GM21737 (cell line): ENCODE data around the gene PDE4D.
"Not testable (repeated sequence)": the region's sequence is repeated elsewhere in the genome, so short reads cannot be mapped to it uniquely, and the experiment has no call there.

Experiments
- ATAC-seq: cut with Tn5 transposase; IDR thresholded peaks from one replicate; pipeline ENCODE4 v1.9.1; 2021; ENCODE audit warnings: mild to moderate bottlenecking, moderate library complexity; ENCODE audit not compliant: unreplicated experiment

Gene PDE4D

GRCh38 chr5:59002162-59002825, 891.2 kb downstream of the PDE4D start:
- ATAC-seq = no peak

- no peak for ATAC-seq
Observed at GRCh38 chr5:59001716-59002115, 891.8 kb downstream of the PDE4D start.

GRCh38 chr5:59001154-59001553, 892.4 kb downstream of the PDE4D start:
- ATAC-seq = no peak

- ATAC-seq = no peak
Observed at GRCh38 chr5:59000211-59000610, 893.3 kb downstream of the PDE4D start.

GRCh38 chr5:58999804-59000203, 893.7 kb downstream of the PDE4D start:
- no peak for ATAC-seq

GRCh38 chr5:58998544-58998943, 895.0 kb downstream of the PDE4D start:
- ATAC-seq = no peak

GRCh38 chr5:58995779-58996178, 897.7 kb downstream of the PDE4D start:
- not testable (repeated sequence) for ATAC-seq

GRCh38 chr5:58993461-58993860, 900.1 kb downstream of the PDE4D start:
- no peak for ATAC-seq

- no peak for ATAC-seq
Observed at GRCh38 chr5:58988938-58989337, 904.6 kb downstream of the PDE4D start.

- ATAC-seq = no peak
Observed at GRCh38 chr5:58987193-58987592, 906.3 kb downstream of the PDE4D start.

- ATAC-seq = no peak
Observed at GRCh38 chr5:58986281-58986680, 907.2 kb downstream of the PDE4D start.

GRCh38 chr5:58985759-58986158, 907.8 kb downstream of the PDE4D start:
- no peak for ATAC-seq

- no peak for ATAC-seq
Observed at GRCh38 chr5:58985311-58985710, 908.2 kb downstream of the PDE4D start.

GRCh38 chr5:58983526-58984452, 909.7 kb downstream of the PDE4D start:
- no peak for ATAC-seq

GRCh38 chr5:58980890-58981289, 912.6 kb downstream of the PDE4D start:
- no peak for ATAC-seq

- no peak for ATAC-seq
Observed at GRCh38 chr5:58979090-58979489, 914.4 kb downstream of the PDE4D start.

- no peak for ATAC-seq
Observed at GRCh38 chr5:58974601-58975000, 918.9 kb downstream of the PDE4D start.

GRCh38 chr5:58974083-58974482, 919.4 kb downstream of the PDE4D start:
- ATAC-seq = no peak

GRCh38 chr5:58972301-58972700, 921.2 kb downstream of the PDE4D start:
- no peak for ATAC-seq

GRCh38 chr5:58970766-58971165, 922.8 kb downstream of the PDE4D start:
- no peak for ATAC-seq

GRCh38 chr5:58969795-58970194, 923.7 kb downstream of the PDE4D start:
- ATAC-seq = no peak

GRCh38 chr5:58969253-58969652, 924.3 kb downstream of the PDE4D start:
- no peak for ATAC-seq
